HL-60 (cell line): Measurements from ENCODE around the gene USF2.

Experiments
- DNase-seq, 2 experiments: peaks; one replicate each; pipeline ENCODE4 v3.0.0-alpha.2; 2010 to 2020; ENCODE audit warnings: low read depth in 1 of 2, low spot score in 1 of 2
- H3K27ac ChIP-seq: fragments of 250-450 bp; sonication (Bioruptor Pico); replicated peaks from 2 replicates; pipeline ENCODE4 v1.5.1; 2020; ENCODE audit warnings: mild to moderate bottlenecking, moderate library complexity
- H3K27me3 ChIP-seq: fragments of 250-450 bp; sonication (Bioruptor Pico); 2 replicates; pipeline ENCODE4 v1.5.1; 2021; ENCODE audit warnings: mild to moderate bottlenecking, moderate library complexity; ENCODE audit not compliant: insufficient read depth, poor library complexity, severe bottlenecking
- H3K4me3 ChIP-seq: replicated peaks from 2 replicates; pipeline ENCODE4 v1.5.1; 2011; ENCODE audit warnings: mild to moderate bottlenecking, control low read depth, low read length; ENCODE audit not compliant: insufficient read depth
- CTCF ChIP-seq: IDR thresholded peaks from one replicate; pipeline ENCODE4 v1.5.1; 2011; ENCODE audit warnings: low read length, control low read depth, inconsistent platforms; ENCODE audit not compliant: insufficient read depth
- GABPA ChIP-seq: IDR thresholded peaks from 2 replicates; pipeline ENCODE4 v1.6.1; 2012; ENCODE audit warnings: low read depth
- POLR2AphosphoS5 ChIP-seq: IDR thresholded peaks from 2 replicates; pipeline ENCODE4 v1.6.1; 2012; ENCODE audit warnings: low read depth
- REST ChIP-seq: IDR thresholded peaks from 2 replicates; pipeline ENCODE4 v1.6.1; 2012; ENCODE audit warnings: low read depth; ENCODE audit not compliant: insufficient replicate concordance
- SPI1 ChIP-seq: IDR thresholded peaks from 2 replicates; pipeline ENCODE4 v1.6.1; 2012; ENCODE audit warnings: low read depth, mild to moderate bottlenecking, borderline replicate concordance

Gene USF2

GRCh38 chr19:35290381-35291127 is 21.8 kb downstream of the USF2 start:
- TF ChIP-seq CTCF (no peak), GABPA (no peak), SPI1 (no peak), REST (no peak), POLR2AphosphoS5 (no peak)
- H3K27me3 ChIP-seq = no peaks in the 10 kb centered on the region
- no peak overlapping the region for H3K4me3 ChIP-seq
- H3K27ac ChIP-seq = no peak overlapping the region
- no peak for DNase-seq

- no peak overlapping the region for H3K4me3 ChIP-seq
- TF ChIP-seq GABPA (no peak), SPI1 (no peak), POLR2AphosphoS5 (no peak), CTCF (no peak), REST (no peak)
- no peak overlapping the region for H3K27ac ChIP-seq
- no peak for DNase-seq
- H3K27me3 ChIP-seq = no peaks in the 10 kb centered on the region
Observed at GRCh38 chr19:35291259-35291658, 22.5 kb downstream of the USF2 start.

- Histone ChIP-seq H3K27ac (no peak within 1 kb of the TSS), H3K27me3 (no peaks in the 10 kb centered on the region), H3K4me3 (no peak within 1 kb of the TSS)
- no peak for TF ChIP-seq POLR2AphosphoS5
- no peak for TF ChIP-seq CTCF
- no peak for TF ChIP-seq GABPA
- no peak for TF ChIP-seq REST
- TF ChIP-seq SPI1 = no peak
- DNase-seq = no peak
Observed at GRCh38 chr19:35291916-35292315, 23.2 kb downstream of the USF2 start, which contains the start of gene MAG. Gene MAG (plus strand): TSS chr19:35292161. CDS start chr19:35295409, 3,248 bp downstream.
